Measurements from ENCODE around the gene TENM4.

DNA sequence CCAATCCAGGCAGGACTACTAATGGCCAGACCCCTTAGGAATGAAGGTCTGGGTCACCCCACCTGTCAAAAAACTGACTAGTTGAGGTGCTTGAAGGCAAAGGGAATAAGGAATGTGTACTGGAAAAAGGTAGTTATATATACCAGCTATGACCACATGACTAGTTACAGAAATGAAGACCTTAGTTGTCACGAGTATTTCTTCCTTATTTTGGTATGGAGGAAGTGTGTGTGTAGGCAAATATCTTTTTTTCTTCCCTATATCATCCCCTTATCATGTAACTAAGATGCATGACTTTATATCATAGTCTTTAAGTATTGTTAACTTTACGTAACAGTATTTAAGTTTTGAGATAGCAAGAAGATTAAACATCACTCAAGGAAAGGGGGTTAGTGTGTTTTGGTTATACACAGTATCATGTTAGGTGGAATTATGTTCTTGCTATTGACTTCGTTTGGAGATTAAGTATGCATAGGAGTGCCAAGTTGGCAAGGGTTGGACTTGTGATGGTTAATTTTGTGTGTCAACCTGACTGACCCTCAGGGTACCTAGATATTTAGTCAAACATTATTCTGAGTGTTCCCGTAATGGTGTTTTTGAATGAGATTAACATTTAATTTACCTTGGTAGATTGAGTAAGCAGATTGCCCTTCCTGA is 828.0 kb downstream of the TENM4 start:
- TF ChIP-seq, protein P1, sequence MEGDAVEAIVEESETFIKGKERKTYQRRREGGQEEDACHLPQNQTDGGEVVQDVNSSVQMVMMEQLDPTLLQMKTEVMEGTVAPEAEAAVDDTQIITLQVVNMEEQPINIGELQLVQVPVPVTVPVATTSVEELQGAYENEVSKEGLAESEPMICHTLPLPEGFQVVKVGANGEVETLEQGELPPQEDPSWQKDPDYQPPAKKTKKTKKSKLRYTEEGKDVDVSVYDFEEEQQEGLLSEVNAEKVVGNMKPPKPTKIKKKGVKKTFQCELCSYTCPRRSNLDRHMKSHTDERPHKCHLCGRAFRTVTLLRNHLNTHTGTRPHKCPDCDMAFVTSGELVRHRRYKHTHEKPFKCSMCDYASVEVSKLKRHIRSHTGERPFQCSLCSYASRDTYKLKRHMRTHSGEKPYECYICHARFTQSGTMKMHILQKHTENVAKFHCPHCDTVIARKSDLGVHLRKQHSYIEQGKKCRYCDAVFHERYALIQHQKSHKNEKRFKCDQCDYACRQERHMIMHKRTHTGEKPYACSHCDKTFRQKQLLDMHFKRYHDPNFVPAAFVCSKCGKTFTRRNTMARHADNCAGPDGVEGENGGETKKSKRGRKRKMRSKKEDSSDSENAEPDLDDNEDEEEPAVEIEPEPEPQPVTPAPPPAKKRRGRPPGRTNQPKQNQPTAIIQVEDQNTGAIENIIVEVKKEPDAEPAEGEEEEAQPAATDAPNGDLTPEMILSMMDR (IDR thresholded peaks at IDR 0.05), result no peak
- no peak for TF ChIP-seq EZH2 (IDR thresholded peaks at IDR 0.05)
- no peak for TF ChIP-seq EZH2phosphoT487 (IDR thresholded peaks at IDR 0.05)

All from neural progenitor cell (in vitro differentiated cells).